Measurements from ENCODE around the gene DOCK3.

GRCh38 chr3:51099794-51100535 lies 425.2 kb downstream of the DOCK3 start:
- TF ChIP-seq CTCF (IDR thresholded peaks at IDR 0.05; ENCODE audit: low read depth, low read length, poor library complexity, severe bottlenecking) (peak; percentile 61), EZH2phosphoT487 (IDR thresholded peaks at IDR 0.05; ENCODE audit: borderline replicate concordance, low read length) (no peak)

Data from DOHH2 (cell line).